Immature natural killer cell (primary cell): ENCODE data around the gene KLF15. TPM values are rescaled to one million over a fixed set of nuclear protein-coding genes. Genes with fewer than 3 reads are reported as not detected.
"Not testable (repeated sequence)": the region's sequence is repeated elsewhere in the genome, so short reads cannot be mapped to it uniquely, and the experiment has no call there.

Experiments used
- DNase-seq, 3 donors: peaks; one replicate each; pipeline ENCODE4 v3.0.0; 2022; ENCODE audit warnings: mixed read lengths in 1 of 3
- H3K27ac Mint-ChIP-seq, 6 donors: one replicate each; pipeline ENCODE4 v1.8.0; 2020; ENCODE audit warnings: mixed read lengths in 6 of 6, mild to moderate bottlenecking in 5 of 6, inconsistent platforms in 4 of 6, moderate library complexity in 3 of 6
- H3K27me3 Mint-ChIP-seq, 3 donors: one replicate each; pipeline ENCODE4 v1.8.0; 2020 to 2021; ENCODE audit warnings: low read depth in 3 of 3, mild to moderate bottlenecking in 3 of 3, mixed read lengths in 3 of 3, moderate library complexity in 3 of 3, inconsistent platforms in 1 of 3
- H3K36me3 Mint-ChIP-seq, 3 donors: one replicate each; pipeline ENCODE4 v1.8.0; 2020; ENCODE audit warnings: mixed read lengths in 3 of 3, inconsistent platforms in 2 of 3, mild to moderate bottlenecking in 2 of 3
- H3K4me1 Mint-ChIP-seq, 2 donors: one replicate each; pipeline ENCODE4 v1.8.0; 2020; ENCODE audit warnings: inconsistent platforms in 2 of 2, mild to moderate bottlenecking in 2 of 2, mixed read lengths in 2 of 2, moderate library complexity in 1 of 2
- H3K4me3 Mint-ChIP-seq, 5 donors: one replicate each; pipeline ENCODE4 v1.8.0; 2020; ENCODE audit warnings: mild to moderate bottlenecking in 5 of 5, mixed read lengths in 5 of 5, inconsistent platforms in 3 of 5, moderate library complexity in 3 of 5
- H3K9me3 Mint-ChIP-seq, 6 donors: one replicate each; pipeline ENCODE4 v1.8.0; 2020; ENCODE audit warnings: mild to moderate bottlenecking in 6 of 6, mixed read lengths in 6 of 6, inconsistent platforms in 4 of 6, moderate library complexity in 3 of 6
- polyA plus RNA-seq, 3 donors: library from polyadenylated mRNA; unstranded; fragments of 300-500 nt; fragmentation: Illumina TruSeq; gene quantifications; one replicate each; pipeline ENCODE4 v1.2.3, GENCODE V29; 2021

KLF15 gene
- polyA plus RNA-seq, 3 donors from 2014 or later, result not detected

GRCh38 chr3:126342991-126343648 lies 14.1 kb downstream of the KLF15 start:
- Mint-ChIP-seq H3K9me3 (peaks cover 0 to 3% (median 0%) of the 10 kb centered on the region in 6 donors), H3K27ac (no peak overlapping the region), H3K27me3 (peaks cover 0 to 6% (median 4%) of the 10 kb centered on the region in 3 donors), H3K4me3 (no peak overlapping the region), H3K4me1 (no peaks in the 10 kb centered on the region), H3K36me3 (no peaks in the 10 kb centered on the region)
- DNase-seq, result no peak

DNA sequence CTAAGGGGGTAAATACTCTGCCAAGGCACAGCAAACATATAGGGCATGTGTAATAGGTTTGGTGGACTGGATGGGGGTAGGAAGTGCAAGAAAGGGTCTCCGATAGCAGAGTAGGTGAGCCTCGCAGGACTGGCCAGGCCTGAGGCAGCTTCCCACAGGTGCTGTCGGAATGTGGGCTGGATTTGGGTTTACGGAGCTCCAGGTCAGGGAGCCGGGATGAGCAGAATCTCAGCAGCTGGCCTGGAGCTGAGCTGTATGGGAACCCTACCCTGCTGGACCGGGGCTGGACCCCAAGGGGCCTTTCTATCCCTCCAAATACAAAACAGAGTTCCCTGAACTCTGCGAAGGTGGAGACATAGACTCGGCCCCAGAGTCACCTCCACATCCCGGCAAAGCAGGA lies 15.0 kb downstream of the KLF15 start:
- Mint-ChIP-seq H3K4me3 (no peak overlapping the region), H3K4me1 (no peaks in the 10 kb centered on the region), H3K9me3 (peaks cover 0 to 3% (median 0%) of the 10 kb centered on the region in 6 donors), H3K27me3 (peaks cover 0 to 6% (median 6%) of the 10 kb centered on the region in 3 donors), H3K27ac (no peak overlapping the region), H3K36me3 (no peaks in the 10 kb centered on the region)
- DNase-seq, result no peak

GRCh38 chr3:126341755-126342150 lies 15.5 kb downstream of the KLF15 start:
- peaks cover 0 to 3% (median 0%) of the 10 kb centered on the region in 6 donors for H3K9me3 Mint-ChIP-seq
- no peak overlapping the region for H3K4me3 Mint-ChIP-seq
- peaks cover 0 to 6% (median 6%) of the 10 kb centered on the region in 3 donors for H3K27me3 Mint-ChIP-seq
- H3K27ac Mint-ChIP-seq, result no peak overlapping the region
- no peaks in the 10 kb centered on the region for H3K4me1 Mint-ChIP-seq
- DNase-seq, result no peak
- no peaks in the 10 kb centered on the region for H3K36me3 Mint-ChIP-seq

GRCh38 chr3:126340943-126341754 lies 16.1 kb downstream of the KLF15 start:
- H3K4me1 Mint-ChIP-seq, result no peaks in the 10 kb centered on the region
- H3K9me3 Mint-ChIP-seq, result peaks cover 0 to 3% (median 0%) of the 10 kb centered on the region in 6 donors
- no peak overlapping the region for H3K27ac Mint-ChIP-seq
- H3K27me3 Mint-ChIP-seq, result peaks cover 0 to 6% (median 6%) of the 10 kb centered on the region in 3 donors
- no peak for DNase-seq
- no peak overlapping the region for H3K4me3 Mint-ChIP-seq
- H3K36me3 Mint-ChIP-seq, result no peaks in the 10 kb centered on the region

DNA sequence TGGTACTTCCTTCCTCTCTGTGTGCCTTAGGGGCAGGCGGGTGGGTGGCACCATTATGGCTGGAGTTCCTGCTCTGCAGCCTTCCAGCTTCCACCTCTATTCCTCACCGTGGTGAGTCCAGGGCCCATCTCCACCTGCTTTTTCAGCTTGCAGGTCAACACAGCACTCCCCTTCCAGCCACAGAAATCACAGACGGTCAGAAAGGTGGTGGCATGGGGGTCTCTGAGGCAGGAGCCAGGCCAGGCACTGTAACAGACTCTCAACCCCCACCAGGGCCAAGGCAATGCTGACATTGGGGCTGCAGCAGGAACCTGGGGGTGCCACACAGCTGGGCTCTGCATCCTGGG lies 16.6 kb downstream of the KLF15 start:
- Mint-ChIP-seq H3K4me1 (no peaks in the 10 kb centered on the region), H3K36me3 (no peaks in the 10 kb centered on the region), H3K4me3 (no peak overlapping the region), H3K27ac (no peak overlapping the region), H3K9me3 (peaks cover 0 to 3% (median 0%) of the 10 kb centered on the region in 6 donors), H3K27me3 (peaks cover 0 to 6% (median 6%) of the 10 kb centered on the region in 3 donors)
- DNase-seq, result no peak

DNA sequence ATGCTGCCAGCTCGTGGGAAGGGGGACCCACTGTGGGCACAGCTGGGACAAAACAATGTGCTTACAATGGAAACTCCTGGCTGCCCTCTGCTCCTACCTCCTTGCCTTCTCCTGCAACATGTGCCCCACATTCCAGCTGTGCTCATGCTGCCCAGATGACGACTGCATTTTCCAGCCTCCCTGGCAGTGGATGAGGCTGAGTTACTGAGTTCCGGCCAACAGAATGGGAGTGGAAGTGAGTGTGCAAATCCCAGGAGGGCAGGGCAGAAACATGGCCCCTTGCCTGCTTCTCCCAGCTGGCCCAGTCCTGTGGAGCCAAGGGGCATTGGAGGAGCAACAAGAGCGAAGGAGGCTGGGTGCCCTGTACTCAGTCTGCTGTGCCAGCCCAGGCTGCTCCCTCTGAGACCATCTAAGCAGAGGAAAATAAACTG lies 17.1 kb downstream of the KLF15 start:
- Mint-ChIP-seq H3K4me3 (no peak overlapping the region), H3K27me3 (peaks cover 0 to 6% (median 4%) of the 10 kb centered on the region in 3 donors), H3K4me1 (no peaks in the 10 kb centered on the region), H3K36me3 (no peaks in the 10 kb centered on the region), H3K27ac (no peak overlapping the region), H3K9me3 (peaks cover 0 to 3% (median 0%) of the 10 kb centered on the region in 6 donors)
- no peak for DNase-seq

- Mint-ChIP-seq H3K4me1 (no peaks in the 10 kb centered on the region), H3K4me3 (no peak overlapping the region), H3K36me3 (no peaks in the 10 kb centered on the region), H3K9me3 (peaks cover 0 to 3% (median 0%) of the 10 kb centered on the region in 6 donors), H3K27ac (no peak overlapping the region), H3K27me3 (peaks cover 0 to 6% (median 4%) of the 10 kb centered on the region in 3 donors)
- no peak for DNase-seq
Measured at GRCh38 chr3:126339466-126339865, 17.7 kb downstream of the KLF15 start.

DNA sequence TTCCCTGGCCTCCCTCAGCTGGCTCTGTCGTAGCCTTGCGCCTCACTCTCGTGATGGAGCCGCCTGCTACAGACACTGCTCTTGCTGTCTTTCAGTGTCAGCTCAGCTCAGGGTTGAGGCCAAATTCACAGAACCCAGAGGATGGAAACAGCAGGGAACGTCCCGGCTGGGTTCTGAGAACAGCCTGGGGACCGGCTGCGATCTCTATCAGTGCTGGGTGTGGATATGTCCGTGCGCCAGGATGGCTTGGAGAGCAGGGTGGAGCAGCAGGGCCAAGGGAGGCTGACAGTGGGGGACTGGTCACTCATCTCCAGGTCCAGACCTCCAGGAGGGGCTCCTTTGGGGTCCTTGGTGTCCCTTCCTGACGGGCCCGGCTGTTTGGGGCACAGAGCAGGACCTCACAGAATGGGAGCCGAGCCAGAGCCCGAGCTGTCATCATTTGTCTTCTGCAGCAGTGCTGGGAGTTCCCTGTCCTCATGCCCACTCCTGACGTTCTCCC lies 18.4 kb downstream of the KLF15 start:
- H3K9me3 Mint-ChIP-seq, result peaks cover 0 to 3% (median 0%) of the 10 kb centered on the region in 6 donors
- no peaks in the 10 kb centered on the region for H3K36me3 Mint-ChIP-seq
- H3K4me1 Mint-ChIP-seq, result no peaks in the 10 kb centered on the region
- H3K27me3 Mint-ChIP-seq, result peaks cover 0 to 6% (median 4%) of the 10 kb centered on the region in 3 donors
- H3K4me3 Mint-ChIP-seq, result no peak overlapping the region
- no peak for DNase-seq
- H3K27ac Mint-ChIP-seq, result no peak overlapping the region

GRCh38 chr3:126337980-126338651 lies 19.1 kb downstream of the KLF15 start:
- no peaks in the 10 kb centered on the region for H3K4me1 Mint-ChIP-seq
- DNase-seq, result no peak
- H3K27me3 Mint-ChIP-seq, result peaks cover 0 to 6% (median 3%) of the 10 kb centered on the region in 3 donors
- H3K36me3 Mint-ChIP-seq, result no peaks in the 10 kb centered on the region
- no peak overlapping the region for H3K27ac Mint-ChIP-seq
- peaks cover 0 to 3% (median 0%) of the 10 kb centered on the region in 6 donors for H3K9me3 Mint-ChIP-seq
- no peak overlapping the region for H3K4me3 Mint-ChIP-seq

DNA sequence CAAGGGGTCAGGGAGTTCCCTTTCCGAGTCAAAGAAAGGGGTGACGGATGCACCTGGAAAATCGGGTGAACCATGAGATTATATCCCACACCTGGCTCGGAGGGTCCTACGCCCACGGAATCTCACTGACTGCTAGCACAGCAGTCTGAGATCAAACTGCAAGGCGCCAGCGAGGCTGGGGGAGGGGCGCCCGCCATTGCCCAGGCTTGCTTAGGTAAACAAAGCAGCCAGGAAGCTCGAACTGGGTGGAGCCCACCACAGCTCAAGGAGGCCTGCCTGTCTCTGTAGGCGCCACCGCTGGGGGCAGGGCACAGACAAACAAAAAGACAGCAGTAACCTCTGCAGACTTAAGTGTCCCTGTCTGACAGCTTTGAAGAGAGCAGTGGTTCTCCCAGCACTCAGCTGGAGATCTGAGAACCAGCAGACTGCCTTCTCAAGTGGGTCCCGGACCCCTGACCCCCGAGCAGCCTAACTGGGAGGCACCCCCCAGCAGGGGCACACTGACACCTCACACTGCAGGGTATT lies 25.3 kb downstream of the KLF15 start:
- H3K27ac Mint-ChIP-seq, DNase-seq, H3K4me1 Mint-ChIP-seq, H3K4me3 Mint-ChIP-seq: not testable (repeated sequence)
- Mint-ChIP-seq H3K9me3 (peaks cover 4 to 13% (median 10%) of the 10 kb centered on the region in 6 donors), H3K36me3 (peaks cover 0 to 10% (median 6%) of the 10 kb centered on the region in 3 donors), H3K27me3 (peaks cover 1 to 13% (median 2%) of the 10 kb centered on the region in 3 donors)

- DNase-seq, result no peak
- H3K36me3 Mint-ChIP-seq, result peaks cover 0 to 10% (median 6%) of the 10 kb centered on the region in 3 donors
- no peaks in the 10 kb centered on the region for H3K4me1 Mint-ChIP-seq
- H3K4me3 Mint-ChIP-seq, result no peak overlapping the region
- H3K27ac Mint-ChIP-seq, result no peak overlapping the region
- peaks cover 4 to 14% (median 10%) of the 10 kb centered on the region in 6 donors for H3K9me3 Mint-ChIP-seq
- peaks cover 1 to 16% (median 4%) of the 10 kb centered on the region in 3 donors for H3K27me3 Mint-ChIP-seq
Measured at GRCh38 chr3:126329927-126330725, 27.1 kb downstream of the KLF15 start.

DNA sequence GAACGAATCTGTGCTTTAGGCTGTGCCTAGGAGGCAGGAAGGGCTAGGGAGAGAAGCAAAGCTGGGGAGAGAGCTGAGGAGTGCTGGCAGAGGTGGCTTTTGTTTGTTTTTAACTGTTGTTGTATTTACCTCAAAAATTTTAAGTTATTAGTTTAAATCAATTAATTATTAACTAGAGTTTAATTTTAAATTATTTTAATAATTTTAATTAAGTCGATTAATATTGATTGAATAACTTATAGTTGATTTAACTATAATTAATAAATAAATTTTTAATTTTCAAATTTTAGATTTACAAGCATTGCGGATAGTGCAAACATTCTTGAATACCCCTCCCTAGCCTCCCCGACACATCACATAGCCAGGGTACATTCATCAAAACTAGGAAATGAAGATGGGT lies 30.6 kb downstream of the KLF15 start:
- Mint-ChIP-seq H3K4me1 (no peaks in the 10 kb centered on the region), H3K9me3 (peaks cover 4 to 14% (median 10%) of the 10 kb centered on the region in 6 donors), H3K4me3 (no peak overlapping the region)

More for the DNA sequence above, 30.6 kb downstream of the KLF15 start:
- DNase-seq, result no peak
- H3K27ac Mint-ChIP-seq, result no peak overlapping the region
- peaks cover 2 to 19% (median 4%) of the 10 kb centered on the region in 3 donors for H3K27me3 Mint-ChIP-seq
- H3K36me3 Mint-ChIP-seq, result peaks cover 0 to 10% (median 6%) of the 10 kb centered on the region in 3 donors
